SK-N-SH (cell line): ENCODE data around the gene PRR11. TPM values are rescaled to one million over a fixed set of nuclear protein-coding genes. Genes with fewer than 3 reads are reported as not detected.

ENCODE experiments used
- CTCF ChIA-PET: fragments of 300-600, 350-600 bp; formaldehyde crosslinking; extraction: SDS; loops from one replicate; lab custom pipeline; 2021; lab: Yijun Ruan, JAX
- POLR2A ChIA-PET: fragments of 350-600 bp; sonication (Branson Sonifier 250); formaldehyde crosslinking; extraction: SDS; loops from one replicate; lab custom pipeline; 2020; ENCODE audit warnings: antibody characterized with exemption, inconsistent platforms; lab: Yijun Ruan, JAX
- DNase-seq: peaks from one replicate; pipeline ENCODE4 v3.0.0; 2012
- H2AFZ ChIP-seq: fragments of 200-600 bp; sonication (generic); 2 replicates; pipeline ENCODE4 v1.8.1; 2016; ENCODE audit warnings: antibody characterized with exemption, mild to moderate bottlenecking, low read depth
- H3F3A ChIP-seq: fragments of 200-600 bp; sonication (generic); replicated peaks from 2 replicates; pipeline ENCODE3; 2016; ENCODE audit warnings: antibody characterized with exemption, mild to moderate bottlenecking; ENCODE audit not compliant: insufficient read depth
- H3K27ac ChIP-seq, 2 experiments: fragments of 200-500 bp in 1 of 2; fragments of 200-600 bp in 1 of 2; sonication (Bioruptor generic) in 1 of 2; sonication (generic), shearing (Covaris generic) in 1 of 2; 2 replicates each; pipeline versions ENCODE4 v1.5.1 to v1.6.1; 2014 to 2016; ENCODE audit warnings: low read depth in 2 of 2, inconsistent platforms in 1 of 2, low read length in 1 of 2, mild to moderate bottlenecking in 1 of 2, mixed read lengths in 1 of 2
- H3K27me3 ChIP-seq: fragments of 200-600 bp; sonication (generic), shearing (Covaris generic); 2 replicates; pipeline ENCODE4 v1.6.1; 2016; ENCODE audit warnings: mixed run types; ENCODE audit not compliant: insufficient read depth
- H3K36me3 ChIP-seq, 2 experiments: fragments of 200-500 bp in 1 of 2; fragments of 200-600 bp in 1 of 2; sonication (Bioruptor generic) in 1 of 2; sonication (generic) in 1 of 2; replicated peaks in 1 of 2; 2 replicates each; pipeline versions ENCODE3 to v1.5.1; 2014 to 2016; ENCODE audit warnings: low read length in 1 of 2, mild to moderate bottlenecking in 1 of 2; ENCODE audit not compliant: insufficient read depth in 2 of 2, control insufficient read depth in 1 of 2
- H3K4me1 ChIP-seq, 2 experiments: fragments of 200-500 bp in 1 of 2; fragments of 200-600 bp in 1 of 2; sonication (Bioruptor generic) in 1 of 2; sonication (generic), shearing (Covaris generic) in 1 of 2; 2 replicates each; pipeline versions ENCODE4 v1.5.1 to v1.6.1; 2014 to 2016; ENCODE audit warnings: low read depth in 1 of 2, low read length in 1 of 2, mixed run types in 1 of 2; ENCODE audit not compliant: insufficient read depth in 2 of 2, control insufficient read depth in 1 of 2
- H3K4me2 ChIP-seq: fragments of 200-600 bp; sonication (generic), shearing (Covaris generic); 2 replicates; pipeline ENCODE4 v1.6.1; 2017; ENCODE audit warnings: mixed run types
- H3K4me3 ChIP-seq, 2 experiments: fragments of 200-500 bp in 1 of 2; fragments of 200-600 bp in 1 of 2; sonication (Bioruptor generic) in 1 of 2; sonication (generic), shearing (Covaris generic) in 1 of 2; 2 replicates each; pipeline versions ENCODE4 v1.5.1 to v1.8.1; 2014 to 2016; ENCODE audit warnings: low read depth in 2 of 2, inconsistent platforms in 1 of 2, low read length in 1 of 2, mild to moderate bottlenecking in 1 of 2, mixed read lengths in 1 of 2, moderate library complexity in 1 of 2
- H3K79me2 ChIP-seq: fragments of 200-600 bp; sonication (generic); 2 replicates; pipeline ENCODE4 v1.8.1; 2017; ENCODE audit warnings: mild to moderate bottlenecking; ENCODE audit not compliant: insufficient read depth
- H3K9ac ChIP-seq: fragments of 200-600 bp; sonication (generic); 2 replicates; pipeline ENCODE4 v1.6.1; 2017; ENCODE audit warnings: mixed run types
- H3K9me2 ChIP-seq: fragments of 200-600 bp; sonication (generic); 2 replicates; pipeline ENCODE4 v1.6.1; 2017; ENCODE audit warnings: mixed run types
- H3K9me3 ChIP-seq: fragments of 200-600 bp; sonication (generic); 2 replicates; pipeline ENCODE4 v1.6.1; 2017; ENCODE audit warnings: mixed run types, mild to moderate bottlenecking, moderate library complexity
- H4K20me1 ChIP-seq: fragments of 200-600 bp; sonication (generic); 2 replicates; pipeline ENCODE4 v1.6.1; 2017; ENCODE audit warnings: mild to moderate bottlenecking, mixed run types; ENCODE audit not compliant: insufficient read depth
- EZH2phosphoT487 ChIP-seq: fragments of 200-600 bp; sonication (generic); IDR thresholded peaks from 2 replicates; pipeline ENCODE4 v1.6.1; 2017; ENCODE audit warnings: low read depth, mixed run types, mild to moderate bottlenecking, antibody characterized with exemption, moderate library complexity, borderline replicate concordance
- FOSL2 ChIP-seq: IDR thresholded peaks from 2 replicates; pipeline ENCODE4 v1.4.0; 2012; ENCODE audit warnings: low read depth, mild to moderate bottlenecking, moderate library complexity, borderline replicate concordance
- FOXJ3 ChIP-seq: sonication (generic); formaldehyde crosslinking; IDR thresholded peaks from 2 replicates; pipeline ENCODE4 v1.5.1; 2020; ENCODE audit warnings: mild to moderate bottlenecking, missing genetic modification reagents
- FOXM1 ChIP-seq: IDR thresholded peaks from 2 replicates; pipeline ENCODE4 v1.4.0; 2012; ENCODE audit warnings: low read depth, mild to moderate bottlenecking
- GABPA ChIP-seq: IDR thresholded peaks from 2 replicates; pipeline ENCODE4 v1.4.0; 2012; ENCODE audit warnings: low read depth, mild to moderate bottlenecking
- GATA2 ChIP-seq: sonication (generic); formaldehyde crosslinking; IDR thresholded peaks from 2 replicates; pipeline ENCODE4 v1.5.0; 2020; ENCODE audit warnings: mild to moderate bottlenecking, missing genetic modification reagents
- MXI1 ChIP-seq: IDR thresholded peaks from 2 replicates; pipeline ENCODE4 v1.6.1; 2012; ENCODE audit warnings: mild to moderate bottlenecking, low read depth, low read length, improper control_type of control experiment
- NFIC ChIP-seq: IDR thresholded peaks from 2 replicates; pipeline ENCODE4 v1.4.0; 2012; ENCODE audit warnings: borderline replicate concordance
- RAD21 ChIP-seq: IDR thresholded peaks from 2 replicates; pipeline ENCODE4 v1.6.1; 2012; ENCODE audit warnings: mild to moderate bottlenecking, low read length
- ZBTB33 ChIP-seq: IDR thresholded peaks from 2 replicates; pipeline ENCODE4 v1.4.0; 2012; ENCODE audit warnings: low read depth, borderline replicate concordance
- WGBS: methylation state at CpG from one replicate; pipeline ENCODE4 v1.1.6; 2017; ENCODE audit warnings: low lambda C conversion rate; 5-methylcytosine and 5-hydroxymethylcytosine counted together
- polyA plus RNA-seq, 3 experiments: library from polyadenylated mRNA; depleted of rRNA; stranded (reverse); fragments of >200 nt; gene quantifications; 2 replicates each; pipeline ENCODE4 v1.2.3, GENCODE V29; 2012
- TF ChIP-seq, protein P1 (sequence below): fragments of 200-600 bp; sonication (generic); IDR thresholded peaks from 2 replicates; pipeline ENCODE4 v1.6.1; 2017; ENCODE audit warnings: antibody characterized with exemption, mild to moderate bottlenecking, moderate library complexity
- TF ChIP-seq, protein P2 (sequence below): IDR thresholded peaks from 2 replicates; pipeline ENCODE4 v1.4.0; 2012; ENCODE audit warnings: low read depth

Gene PRR11
- polyA plus RNA-seq, 1 of the 3 experiments (the other 2 are of a cell fraction) = 25.8 TPM

DNA sequence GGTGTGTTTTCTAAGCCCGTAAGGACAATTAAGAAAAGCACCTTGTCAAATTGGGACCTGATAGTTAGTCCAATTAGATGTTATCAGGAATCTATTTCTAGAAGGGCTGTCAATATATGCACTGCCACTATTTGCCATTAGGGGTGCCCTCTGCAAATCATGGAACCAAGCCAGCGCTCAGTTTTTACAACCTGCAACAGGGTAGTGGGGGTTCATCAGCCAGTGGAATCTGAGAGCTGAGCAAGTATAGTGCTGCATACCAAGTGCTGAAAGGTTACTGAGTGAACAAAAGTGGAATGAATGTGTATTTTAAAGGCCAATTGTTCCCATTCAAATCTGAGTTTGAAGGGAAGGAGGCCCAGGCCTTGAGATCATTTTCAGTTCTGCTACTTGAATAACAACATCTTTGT lies 10.4 kb downstream of the PRR11 start (continued):
- no peak for TF ChIP-seq ZBTB33
- no peak for TF ChIP-seq MXI1
- peak; percentile 88 for TF ChIP-seq NFIC
- TF ChIP-seq EZH2phosphoT487 = no peak
- TF ChIP-seq, protein P1, sequence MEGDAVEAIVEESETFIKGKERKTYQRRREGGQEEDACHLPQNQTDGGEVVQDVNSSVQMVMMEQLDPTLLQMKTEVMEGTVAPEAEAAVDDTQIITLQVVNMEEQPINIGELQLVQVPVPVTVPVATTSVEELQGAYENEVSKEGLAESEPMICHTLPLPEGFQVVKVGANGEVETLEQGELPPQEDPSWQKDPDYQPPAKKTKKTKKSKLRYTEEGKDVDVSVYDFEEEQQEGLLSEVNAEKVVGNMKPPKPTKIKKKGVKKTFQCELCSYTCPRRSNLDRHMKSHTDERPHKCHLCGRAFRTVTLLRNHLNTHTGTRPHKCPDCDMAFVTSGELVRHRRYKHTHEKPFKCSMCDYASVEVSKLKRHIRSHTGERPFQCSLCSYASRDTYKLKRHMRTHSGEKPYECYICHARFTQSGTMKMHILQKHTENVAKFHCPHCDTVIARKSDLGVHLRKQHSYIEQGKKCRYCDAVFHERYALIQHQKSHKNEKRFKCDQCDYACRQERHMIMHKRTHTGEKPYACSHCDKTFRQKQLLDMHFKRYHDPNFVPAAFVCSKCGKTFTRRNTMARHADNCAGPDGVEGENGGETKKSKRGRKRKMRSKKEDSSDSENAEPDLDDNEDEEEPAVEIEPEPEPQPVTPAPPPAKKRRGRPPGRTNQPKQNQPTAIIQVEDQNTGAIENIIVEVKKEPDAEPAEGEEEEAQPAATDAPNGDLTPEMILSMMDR = peak; percentile 84
- peak; percentile 60 for TF ChIP-seq RAD21
- TF ChIP-seq FOXM1 = no peak
- peak; percentile 77 for TF ChIP-seq GATA2 (CRISPR knock-in tag)
- TF ChIP-seq FOXJ3 (CRISPR knock-in tag) = no peak

- no peaks in the 10 kb centered on the region for H3K27me3 ChIP-seq
Observed at GRCh38 chr17:59167571-59168001, 12.0 kb downstream of the PRR11 start.

More at GRCh38 chr17:59167571-59168001, 12.0 kb downstream of the PRR11 start:
- Histone ChIP-seq H3K4me3 (no peak overlapping the region), H3K9me3 (no peaks in the 10 kb centered on the region), H3K36me3 (peaks cover 3 to 24% of the 10 kb centered on the region in 2 experiments), H3K9me2 (no peaks in the 10 kb centered on the region), H3K79me2 (peaks cover 87% of the 10 kb centered on the region), H3K27ac (peak overlapping the region in 1 of 2 experiments; percentile 40; a peak in 2 of 4 replicates), H3K4me2 (peak overlapping the region; percentile 12; the same call in 1 of the 2 replicates), H3F3A (peaks cover 15% of the 10 kb centered on the region), H3K9ac (no peak overlapping the region; the same call in 1 of the 2 replicates), H2AFZ (peak overlapping the region; percentile 62; the same call in 1 of the 2 replicates), H4K20me1 (peaks cover 5% of the 10 kb centered on the region; the same call in 1 of the 2 replicates), H3K4me1 (peaks cover 0 to 10% of the 10 kb centered on the region in 2 experiments; a peak in 2 of 4 replicates)
- POLR2A ChIA-PET = no interaction called here
- CTCF ChIA-PET = interaction anchor here (2.9 kb wide), 1 partner anchor 11 kb away, joined by 10 read pairs; no protein-coding TSS in a partner anchor
- TF ChIP-seq FOXM1 (no peak), NFIC (peak; percentile 26; the same call in 1 of the 2 replicates), GABPA (no peak), FOSL2 (peak; percentile 47; the same call in 1 of the 2 replicates)
- TF ChIP-seq, protein P2, sequence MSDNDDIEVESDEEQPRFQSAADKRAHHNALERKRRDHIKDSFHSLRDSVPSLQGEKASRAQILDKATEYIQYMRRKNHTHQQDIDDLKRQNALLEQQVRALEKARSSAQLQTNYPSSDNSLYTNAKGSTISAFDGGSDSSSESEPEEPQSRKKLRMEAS = 0 out of 2 replicates have a peak, but pooled peaks have one; percentile 12
- DNase-seq = no peak
- WGBS = 29% methylated on average over 2 of the region's 2 CpGs
